ENCODE results near the gene ANKRD22. TPM values are rescaled to one million over a fixed set of nuclear protein-coding genes. Genes with fewer than 3 reads are reported as not detected.

ANKRD22 gene
- polyA plus RNA-seq, 1 donor (not counting 4 experiments of a cell fraction or from before 2014, with no cell fraction given) = 4.4 TPM

- Histone ChIP-seq H3K36me3 (ENCODE audit: control insufficient read depth in 2 of 2, extremely low read depth in 1 of 2, insufficient read depth in 2 of 2, low read length in 2 of 2) (no peaks in the 10 kb centered on the region), H2AFZ (ENCODE audit: control insufficient read depth, low read length) (no peak overlapping the region), H4K20me1 (ENCODE audit: control insufficient read depth, extremely low read depth, insufficient read depth, low read length) (no peaks in the 10 kb centered on the region), H3K9me3 (ENCODE audit: control insufficient read depth, low read depth, low read length) (no peaks in the 10 kb centered on the region), H3K27me3 (ENCODE audit: control insufficient read depth, extremely low read depth, insufficient read depth, low read length) (no peaks in the 10 kb centered on the region), H3K27ac (ENCODE audit: control insufficient read depth, insufficient read depth, low read length) (no peak overlapping the region), H3K4me2 (ENCODE audit: control insufficient read depth, extremely low read depth, insufficient read depth, low read depth, low read length) (no peak overlapping the region), H3K9me1 (ENCODE audit: control insufficient read depth, extremely low read depth, insufficient read depth, low read length) (no peaks in the 10 kb centered on the region), H3K79me2 (ENCODE audit: control insufficient read depth, insufficient read depth, low read length) (no peaks in the 10 kb centered on the region), H3K4me3 (ENCODE audit: control insufficient read depth in 2 of 3, extremely low read depth in 1 of 3, insufficient read depth in 2 of 3, low read depth in 1 of 3, low read length in 3 of 3) (no peak overlapping the region), H3K9ac (ENCODE audit: control insufficient read depth, extremely low read depth, insufficient read depth, low read length) (no peak overlapping the region), H3K4me1 (ENCODE audit: control insufficient read depth, extremely low read depth, insufficient read depth, low read length) (peaks cover 7% of the 10 kb centered on the region)
- TF ChIP-seq CTCF (optimal IDR thresholded peaks at IDR 0.05 in 1 of 3, IDR thresholded peaks at IDR 0.05 in 1 of 3, conservative IDR thresholded peaks at IDR 0.05 in 1 of 3; ENCODE audit: extremely low read depth in 1 of 3, insufficient read depth in 2 of 3, low read length in 3 of 3) = no peak
- TF ChIP-seq EZH2 (IDR thresholded peaks at IDR 0.05; ENCODE audit: low read length) = no peak
- DNase-seq (ENCODE audit: low read depth, low spot score) (no peak), FAIRE-seq (peak; percentile 74)
- dilution Hi-C loops (cut with MboI; ENCODE audit: extremely low pct_ligation_motif_present, low sequenced_read_pairs) = no loop called here
These were observed 51.2 kb downstream of the ANKRD22 start for GRCh38 chr10:88800152-88801125.

- Histone ChIP-seq H3K9ac (ENCODE audit: control insufficient read depth, extremely low read depth, insufficient read depth, low read length) (no peak overlapping the region), H3K79me2 (ENCODE audit: control insufficient read depth, insufficient read depth, low read length) (no peaks in the 10 kb centered on the region), H3K36me3 (ENCODE audit: control insufficient read depth in 2 of 2, extremely low read depth in 1 of 2, insufficient read depth in 2 of 2, low read length in 2 of 2) (no peaks in the 10 kb centered on the region), H3K4me1 (ENCODE audit: control insufficient read depth, extremely low read depth, insufficient read depth, low read length) (peaks cover 6% of the 10 kb centered on the region), H4K20me1 (ENCODE audit: control insufficient read depth, extremely low read depth, insufficient read depth, low read length) (no peaks in the 10 kb centered on the region), H3K27me3 (ENCODE audit: control insufficient read depth, extremely low read depth, insufficient read depth, low read length) (no peaks in the 10 kb centered on the region), H3K4me2 (ENCODE audit: control insufficient read depth, extremely low read depth, insufficient read depth, low read depth, low read length) (no peak overlapping the region), H3K27ac (ENCODE audit: control insufficient read depth, insufficient read depth, low read length) (no peak overlapping the region), H2AFZ (ENCODE audit: control insufficient read depth, low read length) (no peak overlapping the region), H3K9me3 (ENCODE audit: control insufficient read depth, low read depth, low read length) (no peaks in the 10 kb centered on the region), H3K4me3 (ENCODE audit: control insufficient read depth in 2 of 3, extremely low read depth in 1 of 3, insufficient read depth in 2 of 3, low read depth in 1 of 3, low read length in 3 of 3) (no peak overlapping the region), H3K9me1 (ENCODE audit: control insufficient read depth, extremely low read depth, insufficient read depth, low read length) (no peaks in the 10 kb centered on the region)
- DNase-seq (ENCODE audit: low read depth, low spot score) (no peak), FAIRE-seq (no peak)
- no peak for TF ChIP-seq CTCF (optimal IDR thresholded peaks at IDR 0.05 in 1 of 3, IDR thresholded peaks at IDR 0.05 in 1 of 3, conservative IDR thresholded peaks at IDR 0.05 in 1 of 3; ENCODE audit: extremely low read depth in 1 of 3, insufficient read depth in 2 of 3, low read length in 3 of 3)
- no peak for TF ChIP-seq EZH2 (IDR thresholded peaks at IDR 0.05; ENCODE audit: low read length)
- dilution Hi-C loops (cut with MboI; ENCODE audit: extremely low pct_ligation_motif_present, low sequenced_read_pairs) = no loop called here
These were observed 56.9 kb downstream of the ANKRD22 start for GRCh38 chr10:88794731-88795130.

Measured in keratinocyte (primary cell).